K562 (cell line): Measurements from ENCODE around the gene ZNF607. TPM values are rescaled to one million over a fixed set of nuclear protein-coding genes. Genes with fewer than 3 reads are reported as not detected.

Experiments
- ATAC-seq: fragments of 200-7000 bp; cut with Tn5 transposase; 3 replicates; pipeline ENCODE4 v1.9.1; 2020; ENCODE audit warnings: moderate library complexity
- Bru-seq: library from RNA; stranded (reverse); fragments of 400-500 nt; gene quantifications from one replicate; lab custom pipeline; 2021; lab: Mats Ljungman, UMichigan
- BruChase-seq, 2 experiments: library from RNA; stranded (reverse); fragments of 400-500 nt; gene quantifications; one replicate each; lab custom pipeline; 2021; lab: Mats Ljungman, UMichigan
- BruUV-seq: library from RNA; stranded (reverse); fragments of 400-500 nt; replicated peaks from 2 replicates; lab custom pipeline; 2021; lab: Mats Ljungman, UMichigan
- CTCF ChIA-PET: fragments of 300-600 bp; formaldehyde crosslinking; extraction: SDS; loops from one replicate; lab custom pipeline; 2021; ENCODE audit warnings: low intra/inter-chr PET ratio; lab: Yijun Ruan, JAX
- POLR2A ChIA-PET: fragments of 300-600, 350-650 bp; sonication (Branson Sonifier 250); formaldehyde crosslinking; extraction: SDS; loops from one replicate; lab custom pipeline; 2021; ENCODE audit warnings: antibody characterized with exemption, inconsistent platforms; lab: Yijun Ruan, JAX
- DNase-seq, 4 experiments: peaks; one replicate each; pipeline versions ENCODE4 v3.0.0 to v3.0.0-alpha.2; 2011 to 2018; ENCODE audit warnings: low spot score in 3 of 4, mixed read lengths in 3 of 4; ENCODE audit errors: extremely low read depth in 1 of 4
- FAIRE-seq: peaks from 2 replicates; lab custom pipeline; 2011; peaks lifted over from hg19 to GRCh38; lab: Jason Lieb, UNC
- H2AFZ ChIP-seq: 2 replicates; pipeline ENCODE4 v1.6.0; 2011; ENCODE audit warnings: low read depth, low read length, control low read depth, inconsistent platforms
- H3K27ac ChIP-seq: fragments of 200-600 bp; 3 replicates; pipeline ENCODE4 v1.8.0; 2011; ENCODE audit warnings: low read depth, mild to moderate bottlenecking, control low read depth, inconsistent platforms, low read length, moderate library complexity, mixed read lengths; ENCODE audit errors: extremely low read depth
- H3K27me3 ChIP-seq, 2 experiments: fragments of 300-600 bp in 1 of 2; 2 replicates in 1 of 2; 3 replicates in 1 of 2; pipeline versions ENCODE4 v1.6.0 to v1.8.0; 2011; ENCODE audit warnings: inconsistent platforms in 2 of 2, low read length in 2 of 2, mild to moderate bottlenecking in 1 of 2, mixed read lengths in 1 of 2, moderate library complexity in 1 of 2; ENCODE audit not compliant: control insufficient read depth in 2 of 2, insufficient read depth in 2 of 2
- H3K36me3 ChIP-seq: fragments of 300-600 bp; 3 replicates; pipeline ENCODE4 v1.8.0; 2011; ENCODE audit warnings: mild to moderate bottlenecking, low read length, inconsistent platforms; ENCODE audit not compliant: control insufficient read depth, insufficient read depth
- H3K4me1 ChIP-seq, 2 experiments: fragments of 200-600 bp in 1 of 2; replicated peaks in 1 of 2; 2 replicates in 1 of 2; 3 replicates in 1 of 2; pipeline versions ENCODE4 v1.5.1 to v1.8.0; 2011; ENCODE audit warnings: inconsistent platforms in 2 of 2, low read length in 2 of 2, mild to moderate bottlenecking in 1 of 2, mixed read lengths in 1 of 2, moderate library complexity in 1 of 2; ENCODE audit not compliant: control insufficient read depth in 2 of 2, insufficient read depth in 2 of 2
- H3K4me2 ChIP-seq: 2 replicates; pipeline ENCODE4 v1.6.1; 2011; ENCODE audit warnings: low read length, control low read depth, inconsistent platforms, mixed read lengths; ENCODE audit not compliant: insufficient read depth
- H3K4me3 ChIP-seq: fragments of 200-600 bp; sonication (generic), shearing (Covaris generic); 2 replicates; pipeline ENCODE4 v1.5.1; 2016; ENCODE audit warnings: control low read depth, inconsistent platforms
- H3K79me2 ChIP-seq: fragments of 200-600 bp; 3 replicates; pipeline ENCODE4 v1.8.0; 2011; ENCODE audit warnings: low read length, inconsistent platforms; ENCODE audit not compliant: control insufficient read depth, insufficient read depth
- H3K9ac ChIP-seq, 2 experiments: 2 replicates each; pipeline versions ENCODE4 v1.6.0 to v1.6.1; 2011; ENCODE audit warnings: low read depth in 2 of 2, low read length in 2 of 2, control low read depth in 1 of 2, inconsistent platforms in 1 of 2, mild to moderate bottlenecking in 1 of 2, mixed read lengths in 1 of 2; ENCODE audit not compliant: insufficient read depth in 1 of 2
- H3K9me1 ChIP-seq: one replicate; pipeline ENCODE4 v1.6.0; 2011; ENCODE audit warnings: inconsistent platforms, mild to moderate bottlenecking, low read length, moderate library complexity; ENCODE audit not compliant: control insufficient read depth, insufficient read depth
- H3K9me3 ChIP-seq: replicated peaks from 2 replicates; pipeline ENCODE4 v1.5.1; 2011; ENCODE audit warnings: low read depth, low read length, inconsistent platforms; ENCODE audit not compliant: control insufficient read depth, insufficient read depth
- H4K20me1 ChIP-seq: replicated peaks from 2 replicates; pipeline ENCODE4 v1.6.1; 2011; ENCODE audit warnings: low read length, inconsistent platforms, mixed read lengths; ENCODE audit not compliant: control insufficient read depth, insufficient read depth
- ATF4 ChIP-seq: fragments of 450-650 bp; formaldehyde crosslinking; IDR thresholded peaks from 2 replicates; pipeline ENCODE4 v1.4.0; 2022; ENCODE audit warnings: mild to moderate bottlenecking, moderate library complexity
- EHMT2 ChIP-seq: fragments of 450-650 bp; IDR thresholded peaks from 2 replicates; pipeline ENCODE4 v1.6.1; 2018; ENCODE audit warnings: antibody characterized with exemption
- FUS ChIP-seq: fragments of 200-400 bp; formaldehyde crosslinking; optimal IDR thresholded peaks from 2 replicates; pipeline ENCODE3; 2017; ENCODE audit warnings: low read depth, low read length
- HBP1 ChIP-seq: fragments of 450-650 bp; formaldehyde crosslinking; IDR thresholded peaks from 2 replicates; pipeline ENCODE4 v1.4.0; 2022; ENCODE audit warnings: missing genetic modification characterization
- HNRNPUL1 ChIP-seq: fragments of 200-400 bp; formaldehyde crosslinking; IDR thresholded peaks from 2 replicates; pipeline ENCODE4 v1.6.1; 2017; ENCODE audit warnings: low read length
- POLR2A ChIP-seq: fragments of 450-650 bp; conservative IDR thresholded peaks from 2 replicates; pipeline ENCODE4 v1.6.1; 2016
- POLR2B ChIP-seq: fragments of 450-650 bp; IDR thresholded peaks from 2 replicates; pipeline ENCODE4 v1.6.1; 2018; ENCODE audit warnings: low read depth; ENCODE audit not compliant: partially characterized antibody
- STAT5A ChIP-seq: IDR thresholded peaks from 2 replicates; pipeline ENCODE4 v1.6.1; 2012; ENCODE audit warnings: low read length, inconsistent platforms, borderline replicate concordance
- TEAD1 ChIP-seq, 2 experiments: fragments of 450-650 bp in 1 of 2; sonication (generic) in 1 of 2; formaldehyde crosslinking; IDR thresholded peaks; 2 replicates each; pipeline versions ENCODE4 v1.4.0 to v1.8.0; 2020 to 2022; ENCODE audit warnings: mild to moderate bottlenecking in 2 of 2, missing genetic modification reagents in 1 of 2
- ZKSCAN1 ChIP-seq: fragments of 150-350 bp; IDR thresholded peaks from 2 replicates; pipeline ENCODE4 v1.6.1; 2016; ENCODE audit warnings: low read depth, low read length
- ZNF197 ChIP-seq: fragments of 200-800 bp; sonication (Bioruptor generic); IDR thresholded peaks from 2 replicates; pipeline ENCODE4 v1.6.1; 2016; ENCODE audit warnings: low read depth, missing genetic modification characterization, missing compliant biosample characterization
- WGBS: fragments of 100-300 bp; shearing (Covaris generic); methylation state at CpG from one replicate; pipeline ENCODE4 v1.1.6; 2016; ENCODE audit warnings: low coverage, mixed read lengths; ENCODE audit not compliant: insufficient coverage; ENCODE audit errors: missing lambda C conversion rate; 5-methylcytosine and 5-hydroxymethylcytosine counted together
- in situ Hi-C: fragments of 300-500 bp; cut with MboI; formaldehyde crosslinking; loops from 4 replicates; pipeline ENCODE4 v1.15.0; 2018; ENCODE audit warnings: inconsistent platforms, mixed read lengths
- intact Hi-C: fragments of 100-400 bp; cut with micrococcal nuclease; formaldehyde crosslinking; loops from 2 replicates; pipeline ENCODE4 v1.14.2; 2022
- long read RNA-seq, 3 experiments: library from polyadenylated mRNA in 2 of 3; library from RNA in 1 of 3; unstranded in 2 of 3; stranded (forward) in 1 of 3; transcript quantifications; one replicate each; pipeline ENCODE4 v2.0.0, GENCODE V29; 2019 to 2022
- polyA minus RNA-seq, 3 experiments: library from RNA; depleted of rRNA, polyadenylated mRNA; stranded (reverse); fragments of >200 nt; gene quantifications; 2 replicates each; pipeline ENCODE4 v1.2.3, GENCODE V29; 2011
- polyA plus RNA-seq, 8 experiments: library from polyadenylated mRNA; depleted of rRNA in 4 of 8; stranded (reverse) in 5 of 8; unstranded in 3 of 8; fragments of >200 nt; fragmentation: Nextera tagmentation in 2 of 8; fragmentation: Illumina TruSeq in 1 of 8; extraction: Ambion mirVana in 2 of 8; extraction: Trizol in 1 of 8; gene quantifications; 2 replicates each; pipeline versions ENCODE4 v1.2.1 to v1.2.3, GENCODE V29; 2011 to 2014; ENCODE audit warnings: inconsistent platforms in 1 of 8, missing spikeins in 1 of 8
- total RNA-seq, 7 experiments: library from RNA; depleted of rRNA in 6 of 7; stranded (reverse); fragments of >200 nt in 6 of 7; fragmentation: Illumina TruSeq in 2 of 7; extraction: Trizol in 2 of 7; gene quantifications; 2 replicates each; pipeline versions ENCODE4 v1.2.1 to v1.2.3, GENCODE V29; 2011 to 2021; ENCODE audit warnings: low replicate concordance in 1 of 7
- TF ChIP-seq, protein P1 (sequence below): fragments of 250-450 bp; sonication (Bioruptor Pico); IDR thresholded peaks from 2 replicates; pipeline ENCODE4 v1.5.0; 2021

ZNF607 gene
- 3.2 and 7.5 TPM in 2 replicates for total RNA-seq (2011; cell fraction: chromatin; rRNA removed; ENCODE audit: low replicate concordance)
- total RNA-seq (2011; cell fraction: nucleolus; rRNA removed): 3.2 and 3.3 TPM in 2 replicates
- 4.8 and 6.3 TPM in 2 replicates for total RNA-seq (2011; cell fraction: nucleoplasm; rRNA removed)
- total RNA-seq (2014; rRNA removed) (2.4 and 2.7 TPM in 2 replicates), total RNA-seq (2014; rRNA removed; fragmentation: Illumina TruSeq; extraction: Trizol) (3.6 and 3.9 TPM in 2 replicates), total RNA-seq (2015; rRNA removed; fragmentation: Illumina TruSeq; extraction: Trizol) (3.7 and 3.8 TPM in 2 replicates), total RNA-seq (2021) (5.1 and 5.7 TPM in 2 replicates), polyA plus RNA-seq (2011; rRNA removed) (0.91 and 4.3 TPM in 2 replicates), polyA plus RNA-seq (2014; fragmentation: Illumina TruSeq; extraction: Trizol) (3.0 and 3.2 TPM in 2 replicates), polyA plus RNA-seq (2014; fragmentation: Nextera tagmentation; extraction: Ambion mirVana) (under 1 TPM; 0.65 to 0.96 TPM), polyA plus RNA-seq (2014; rRNA removed) (3.1 and 4.3 TPM in 2 replicates), polyA minus RNA-seq (2011; rRNA and poly(A)+ RNA removed) (2.1 and 6.3 TPM in 2 replicates), Bru-seq, nascent RNA (percentile 58 among the genes with signal in this experiment), BruChase-seq, experiment 1, labeled RNA remaining after a 2-hour chase (percentile 58 among the genes with signal in this experiment), BruChase-seq, experiment 2, labeled RNA remaining after a 6-hour chase (percentile 60 among the genes with signal in this experiment)
- 0.46 and 1.9 TPM in 2 replicates for polyA plus RNA-seq (2011; cell fraction: cytosol; rRNA removed)
- polyA plus RNA-seq (2011; cell fraction: nucleus; rRNA removed): 1.5 and 5.6 TPM in 2 replicates
- polyA plus RNA-seq (2012): 2.5 and 3.4 TPM in 2 replicates
- 0.91 and 2.9 TPM in 2 replicates for polyA minus RNA-seq (2011; cell fraction: cytosol; rRNA and poly(A)+ RNA removed)
- 0.78 and 1.9 TPM in 2 replicates for polyA minus RNA-seq (2011; cell fraction: nucleus; rRNA and poly(A)+ RNA removed)
- long read RNA-seq, experiment 1, full-length matches to known transcripts: 11 of 32 reads
- long read RNA-seq, experiment 1, partial matches to known transcripts: 1 of 32 reads
- long read RNA-seq, experiment 1, other reads (novel, unspliced or antisense): 20 of 32 reads
- long read RNA-seq, experiment 2, partial matches to known transcripts: 0 of 3 reads
- long read RNA-seq, experiment 2, other reads (novel, unspliced or antisense): 3 of 3 reads
- long read RNA-seq, experiment 3, partial matches to known transcripts: 0 of 1 reads
- long read RNA-seq, experiment 3, other reads (novel, unspliced or antisense): 1 of 1 reads

- POLR2A ChIA-PET: interaction anchor here (0.6 to 1.2 kb wide), 5 partner anchors 13 to 298 kb away, joined by 3 to 6 read pairs (median 3); partner anchors contain the start of gene ZNF573
- peak; percentile 88 for FAIRE-seq
- intact Hi-C loops: no loop called here
- TF ChIP-seq EHMT2 (no peak), POLR2A (peak; percentile 79), ATF4 (CRISPR knock-in tag) (no peak), STAT5A (no peak), FUS (no peak), HNRNPUL1 (no peak), ZNF197 (CRISPR knock-in tag) (no peak), ZKSCAN1 (no peak), POLR2B (peak; percentile 71), HBP1 (no peak), TEAD1 (CRISPR knock-in tag; IDR thresholded peaks at IDR 0.05) (no peak)
- TF ChIP-seq, protein P1, sequence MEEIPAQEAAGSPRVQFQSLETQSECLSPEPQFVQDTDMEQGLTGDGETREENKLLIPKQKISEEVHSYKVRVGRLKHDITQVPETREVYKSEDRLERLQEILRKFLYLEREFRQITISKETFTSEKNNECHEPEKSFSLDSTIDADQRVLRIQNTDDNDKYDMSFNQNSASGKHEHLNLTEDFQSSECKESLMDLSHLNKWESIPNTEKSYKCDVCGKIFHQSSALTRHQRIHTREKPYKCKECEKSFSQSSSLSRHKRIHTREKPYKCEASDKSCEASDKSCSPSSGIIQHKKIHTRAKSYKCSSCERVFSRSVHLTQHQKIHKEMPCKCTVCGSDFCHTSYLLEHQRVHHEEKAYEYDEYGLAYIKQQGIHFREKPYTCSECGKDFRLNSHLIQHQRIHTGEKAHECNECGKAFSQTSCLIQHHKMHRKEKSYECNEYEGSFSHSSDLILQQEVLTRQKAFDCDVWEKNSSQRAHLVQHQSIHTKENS (CRISPR knock-in tag): no peak
Measured at GRCh38 chr19:37719111-37719926, at the start of gene ZNF607. TSS of gene ZNF607 (minus strand) at chr19:37719761. CDS start at chr19:37711618, 8,143 bp downstream.

More at GRCh38 chr19:37719111-37719926, at the start of gene ZNF607:
- H4K20me1 ChIP-seq: no peaks in the 10 kb centered on the region
- no peaks in the 10 kb centered on the region for H3K9me3 ChIP-seq
- peaks cover 0 to 5% of the 10 kb centered on the region in 2 experiments; a peak in 2 of 5 replicates for H3K4me1 ChIP-seq
- ATAC-seq: peak; percentile 98
- in situ Hi-C loops: no loop called here
- H3K27ac ChIP-seq: peak within 1 kb of the TSS; percentile 80; the same call in 2 of the 3 replicates
- no peaks in the 10 kb centered on the region for H3K27me3 ChIP-seq
- CTCF ChIA-PET: no interaction called here
- TSS peak; percentile 78 for BruUV-seq
- H3K4me3 ChIP-seq: peak within 1 kb of the TSS; percentile 91
- peak within 1 kb of the TSS; percentile 70 to 88 for H3K9ac ChIP-seq
- H3K4me2 ChIP-seq: peak within 1 kb of the TSS; percentile 95
- no peaks in the 10 kb centered on the region for H3K9me1 ChIP-seq
- H3K79me2 ChIP-seq: peaks cover 15% of the 10 kb centered on the region
- H3K36me3 ChIP-seq: no peaks in the 10 kb centered on the region
- DNase-seq: peak; percentile 92 to 94 (median 92)
- peak within 1 kb of the TSS; percentile 94 for H2AFZ ChIP-seq
- under 1% methylated on average over 49 of the region's 54 CpGs for WGBS
